ENCODE data around the gene FAM78B. TPM values are rescaled to one million over a fixed set of nuclear protein-coding genes. Genes with fewer than 3 reads are reported as not detected.

The FAM78B gene
- total and polyA plus RNA-seq, 10 of the 15 experiments (the other 5 are each of a cell fraction or from before 2014, with no cell fraction given) = 0.10 to 4.9 (median 1.6) TPM

GRCh38 chr1:166136699-166137401 is 30.0 kb downstream of the FAM78B start:
- Histone ChIP-seq H3K9me3 (replicated peaks; ENCODE audit: control insufficient read depth, insufficient read depth, low read length) (no peaks in the 10 kb centered on the region), H4K20me1 (ENCODE audit: control insufficient read depth, insufficient read depth) (no peaks in the 10 kb centered on the region), H2AFZ (ENCODE audit: control insufficient read depth, low read depth, low read length) (no peak overlapping the region), H3K4me1 (ENCODE audit: control insufficient read depth, insufficient read depth, low read length) (no peaks in the 10 kb centered on the region), H3K9ac (ENCODE audit: control insufficient read depth, insufficient read depth, low read length) (no peak overlapping the region), H3K4me3 (no peak overlapping the region), H3K79me2 (ENCODE audit: control insufficient read depth, insufficient read depth, low read length) (no peaks in the 10 kb centered on the region), H3K27me3 (replicated peaks in 1 of 2; ENCODE audit: control insufficient read depth in 2 of 2, insufficient read depth in 2 of 2, low read length in 1 of 2) (no peaks in the 10 kb centered on the region), H3K36me3 (ENCODE audit: control insufficient read depth in 2 of 2, insufficient read depth in 2 of 2, low read length in 1 of 2) (no peaks in the 10 kb centered on the region), H3K27ac (ENCODE audit: control insufficient read depth, insufficient read depth) (no peak overlapping the region), H3K4me2 (ENCODE audit: control insufficient read depth, insufficient read depth) (no peak overlapping the region)
- no peak for TF ChIP-seq SMAD5 (IDR thresholded peaks at IDR 0.05; ENCODE audit: low read depth)
- TF ChIP-seq RELB (IDR thresholded peaks at IDR 0.05; ENCODE audit: low read depth) = no peak
- no peak for TF ChIP-seq RUNX3 (IDR thresholded peaks at IDR 0.05; ENCODE audit: low read length)
- TF ChIP-seq, protein P1, sequence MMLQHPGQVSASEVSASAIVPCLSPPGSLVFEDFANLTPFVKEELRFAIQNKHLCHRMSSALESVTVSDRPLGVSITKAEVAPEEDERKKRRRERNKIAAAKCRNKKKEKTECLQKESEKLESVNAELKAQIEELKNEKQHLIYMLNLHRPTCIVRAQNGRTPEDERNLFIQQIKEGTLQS (IDR thresholded peaks at IDR 0.05; ENCODE audit: borderline replicate concordance, extremely low read depth, low read depth, low read length) = no peak
- TF ChIP-seq CHD1 (IDR thresholded peaks at IDR 0.05; ENCODE audit: low read depth, low read length) = no peak
- no peak for TF ChIP-seq ELK1 (IDR thresholded peaks at IDR 0.05; ENCODE audit: low read depth, low read length)
- no peak for TF ChIP-seq MEF2B (IDR thresholded peaks at IDR 0.05; ENCODE audit: partially characterized antibody, poor library complexity, severe bottlenecking)
- no peak for TF ChIP-seq RAD51 (IDR thresholded peaks at IDR 0.05)
- no peak for TF ChIP-seq BRCA1 (IDR thresholded peaks at IDR 0.05; ENCODE audit: low read depth, low read length)
- TF ChIP-seq PAX5 (IDR thresholded peaks at IDR 0.05; ENCODE audit: borderline replicate concordance, low read depth, low read length) = no peak
- TF ChIP-seq POLR2AphosphoS5 (IDR thresholded peaks at IDR 0.05; ENCODE audit: low read length) = no peak
- no peak for TF ChIP-seq EED (IDR thresholded peaks at IDR 0.05; ENCODE audit: low read depth)
- no peak for FAIRE-seq
- SMC1A ChIA-PET (ENCODE audit: uncharacterized antibody, unreplicated experiment) = interaction anchor here (1.0 to 2.3 kb wide), 3 partner anchors 15 to 208 kb away, joined by 3 to 8 read pairs (median 3); no protein-coding TSS in a partner anchor
- RAD21 ChIA-PET (ENCODE audit: unreplicated experiment) = interaction anchor here (1.4 kb wide), 1 partner anchor 28 kb away, joined by 3 read pairs; no protein-coding TSS in a partner anchor
- intact Hi-C loops (cut with micrococcal nuclease; ENCODE audit: unreplicated experiment) = no loop called here
- DNase-seq (ENCODE audit: low read depth, low spot score) = no peak
- in situ Hi-C loops (cut with MboI) = no loop called here
- CTCF ChIA-PET = interaction anchor here (0.9 to 1.5 kb wide), 5 partner anchors 22 to 342 kb away, joined by 3 to 4 read pairs (median 4); no protein-coding TSS in a partner anchor
- POLR2A ChIA-PET = no interaction called here
- ATAC-seq = no peak
- 19% methylated on average over 5 of the region's 5 CpGs for WGBS (ENCODE audit: insufficient coverage, insufficient replicate concordance, low lambda C conversion rate, missing lambda C conversion rate)
- no TSS peak for BruUV-seq (replicated peaks)

Measured in GM12878 (cell line).